ENCODE measurements around the gene RANGAP1.
A peak's percentile ranks its signal among the peaks of the same experiment; 100 is the strongest.

RANGAP1 gene

DNA sequence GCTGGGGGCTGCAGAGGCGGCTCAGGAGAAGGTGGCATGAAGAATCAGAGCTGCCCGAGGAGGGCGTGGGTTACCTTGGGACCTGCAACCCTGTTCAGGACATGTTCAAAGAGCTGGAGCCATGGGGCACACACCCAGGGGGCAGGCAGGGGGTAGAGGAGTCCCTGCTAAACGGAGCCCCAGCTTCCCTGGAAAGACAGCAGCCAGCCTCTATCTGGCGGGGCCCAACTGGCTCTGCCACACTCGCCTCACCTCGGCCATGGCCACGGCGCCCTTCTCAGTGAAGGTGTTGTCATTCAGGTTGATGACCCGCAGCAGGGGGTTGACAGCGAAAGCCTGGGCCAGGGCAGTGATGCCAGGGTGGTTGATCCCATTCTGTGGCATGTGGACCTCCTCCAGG, 28.3 kb downstream of the RANGAP1 start:
- DNase-seq (ENCODE audit: low read depth, low spot score) = no peak

DNA sequence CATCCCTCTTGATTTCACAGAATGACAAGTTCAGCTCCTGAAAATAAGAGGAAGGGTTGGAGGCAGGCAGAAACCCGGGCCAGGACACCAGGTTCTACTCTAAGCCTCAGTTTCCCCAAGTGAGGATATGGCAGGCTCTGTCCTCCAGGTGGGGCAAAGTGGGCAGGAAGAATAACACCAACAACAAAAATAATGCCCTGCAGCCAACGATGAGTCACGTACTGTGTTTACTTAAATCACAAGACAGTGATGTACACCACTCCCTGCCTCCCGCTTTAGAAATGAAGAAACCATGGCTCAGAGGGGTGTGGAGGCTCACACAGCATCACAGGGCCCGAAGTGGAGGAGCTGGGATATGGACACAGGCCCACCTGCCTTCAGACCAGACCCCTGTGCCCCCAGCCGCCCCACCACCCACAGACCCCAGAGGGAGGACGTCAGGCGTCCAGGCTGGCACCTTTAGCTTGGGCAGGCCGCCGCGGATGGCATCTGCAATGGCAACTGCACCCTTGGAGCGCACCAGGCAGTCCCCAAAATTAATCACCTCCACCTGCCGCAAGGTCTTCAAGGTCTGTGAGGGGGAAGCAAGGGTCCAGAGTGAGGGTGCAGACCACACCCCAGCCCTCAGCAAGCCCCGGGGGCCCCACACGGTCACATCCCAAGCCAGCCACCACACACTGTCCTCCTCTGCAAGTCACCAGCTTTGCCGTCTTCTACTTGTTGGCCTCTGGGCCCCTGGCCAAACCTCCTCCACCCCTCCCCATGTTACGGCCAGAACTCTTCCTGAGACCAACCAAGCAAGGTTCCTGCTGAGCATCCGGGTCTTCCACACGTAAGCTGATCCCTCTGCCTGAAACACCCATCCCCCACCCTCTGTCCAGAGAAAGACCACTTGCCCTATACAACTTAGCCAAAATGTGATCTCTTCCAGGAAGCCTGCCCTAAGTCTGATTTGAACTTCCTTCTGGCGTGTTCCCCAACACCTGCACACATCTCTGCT, 29.4 kb downstream of the RANGAP1 start:
- peak; percentile 78 for DNase-seq (ENCODE audit: low read depth, low spot score)

DNA sequence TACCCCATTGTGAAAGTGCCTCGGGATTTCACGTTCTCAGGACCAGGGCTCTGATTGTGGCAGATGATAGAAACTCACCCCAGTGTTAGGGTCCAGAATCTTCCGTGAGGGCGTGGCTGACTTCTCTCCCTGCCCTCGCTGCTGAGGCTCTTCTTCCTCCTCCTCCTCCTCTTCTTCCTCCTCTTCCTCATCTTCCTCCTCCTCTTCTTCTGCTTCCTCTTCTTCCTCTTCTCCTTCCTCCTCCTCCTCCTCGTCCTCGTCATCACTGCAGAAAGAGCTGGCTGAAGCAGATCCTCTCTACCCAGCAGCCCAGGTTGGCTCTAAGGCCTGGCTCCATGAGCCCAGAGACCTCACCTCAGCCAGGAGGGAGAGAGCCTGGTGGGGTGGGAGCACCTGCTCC, 31.8 kb downstream of the RANGAP1 start:
- no peak for DNase-seq (ENCODE audit: low read depth, low spot score)

- DNase-seq (ENCODE audit: low read depth, low spot score) = no peak
Observed at GRCh38 chr22:41252365-41252764, 33.6 kb downstream of the RANGAP1 start.

DNA sequence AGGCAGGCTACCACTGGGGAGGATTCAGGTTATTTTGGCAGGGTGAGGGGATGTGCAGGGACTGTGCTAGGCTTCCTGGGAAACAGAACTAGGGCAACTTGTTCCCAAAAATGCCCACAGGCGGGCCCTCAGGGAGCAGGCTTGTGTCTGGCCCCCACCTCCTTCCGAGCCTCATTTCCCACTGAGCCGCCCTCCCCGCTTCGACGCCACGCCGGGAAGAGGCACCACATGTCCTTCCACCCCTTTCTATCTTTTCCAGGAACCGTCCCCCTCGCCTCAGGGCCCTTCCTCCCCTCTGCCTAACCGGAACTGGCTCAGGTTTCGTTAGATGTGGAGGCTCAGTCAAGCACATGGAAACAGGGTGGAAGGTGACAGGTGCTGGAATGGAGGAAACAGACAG, 35.9 kb downstream of the RANGAP1 start:
- DNase-seq (ENCODE audit: low read depth, low spot score) = no peak

DNA sequence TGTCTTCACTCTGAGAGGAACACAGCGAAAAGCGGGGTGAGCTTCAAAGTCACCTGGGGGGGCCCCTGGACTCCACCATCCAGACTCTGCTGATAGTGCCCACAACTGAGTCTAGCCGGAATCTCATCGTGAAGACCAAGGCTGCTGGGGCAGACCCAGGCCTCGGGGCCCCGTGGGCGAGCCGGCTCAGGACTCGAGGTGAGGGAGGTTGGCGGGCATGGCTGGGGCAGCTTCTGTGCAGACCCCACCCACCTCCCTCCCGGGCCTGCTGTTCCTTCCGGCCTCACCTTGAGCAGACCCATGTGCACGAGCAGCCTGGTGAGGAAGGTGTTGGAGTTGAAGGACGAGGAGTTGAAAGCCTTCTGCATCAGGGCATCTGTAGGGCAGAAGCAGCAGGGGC, 36.5 kb downstream of the RANGAP1 start:
- DNase-seq (ENCODE audit: low read depth, low spot score) = no peak

- DNase-seq (ENCODE audit: low read depth, low spot score) = no peak
Observed at GRCh38 chr22:41248758-41249157, 37.2 kb downstream of the RANGAP1 start.

DNA sequence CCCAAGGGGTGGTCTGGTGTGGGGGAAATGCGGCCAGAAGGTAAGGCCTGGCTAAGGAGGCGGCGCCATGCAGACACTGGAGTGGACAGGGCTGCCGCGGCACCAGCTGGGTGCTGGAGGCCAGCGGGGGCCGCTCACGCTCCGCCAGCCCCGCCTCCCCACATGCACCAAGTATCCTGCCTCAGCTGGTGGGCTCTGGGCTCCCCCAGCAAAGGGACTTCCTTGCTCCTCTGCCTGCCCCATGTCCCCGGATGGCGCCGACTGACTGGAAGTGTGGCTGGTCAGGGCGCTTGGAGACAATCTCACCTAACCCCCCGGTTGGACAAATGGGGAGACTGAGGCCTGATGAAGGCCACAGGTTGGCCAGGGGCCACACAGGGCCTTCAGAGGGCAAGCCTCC, 37.7 kb downstream of the RANGAP1 start:
- no peak for DNase-seq (ENCODE audit: low read depth, low spot score)

- no peak for DNase-seq (ENCODE audit: low read depth, low spot score)
Observed at GRCh38 chr22:41247703-41248102, 38.3 kb downstream of the RANGAP1 start.

DNA sequence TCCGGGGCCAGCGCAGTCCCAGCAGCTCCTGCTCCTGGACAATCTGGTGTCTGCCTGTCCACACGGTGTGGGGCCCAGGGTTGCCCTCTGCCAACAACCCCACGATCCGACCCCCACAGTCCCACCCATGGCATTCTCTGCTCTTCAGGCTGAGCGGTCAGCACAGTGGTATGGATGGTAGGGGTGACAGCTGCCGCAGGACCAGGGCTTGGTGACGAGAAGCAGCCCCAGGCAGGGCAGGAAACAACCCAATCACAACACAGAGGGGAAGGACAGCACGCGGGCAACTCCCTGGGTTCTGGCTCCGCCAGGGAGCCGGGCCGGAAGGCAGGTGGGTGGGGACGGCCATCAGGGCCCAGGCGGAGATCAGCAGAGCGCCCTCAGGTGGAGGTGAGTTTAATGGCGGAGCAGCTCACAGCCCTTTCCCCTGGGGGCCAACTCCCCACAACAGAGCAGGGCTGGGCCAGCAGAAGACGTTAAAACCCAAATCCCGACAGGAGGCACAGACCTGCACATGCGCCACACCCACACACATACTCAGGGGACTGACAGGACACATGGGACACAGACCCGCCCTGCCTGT, 40.0 kb downstream of the RANGAP1 start:
- no peak for DNase-seq (ENCODE audit: low read depth, low spot score)

DNA sequence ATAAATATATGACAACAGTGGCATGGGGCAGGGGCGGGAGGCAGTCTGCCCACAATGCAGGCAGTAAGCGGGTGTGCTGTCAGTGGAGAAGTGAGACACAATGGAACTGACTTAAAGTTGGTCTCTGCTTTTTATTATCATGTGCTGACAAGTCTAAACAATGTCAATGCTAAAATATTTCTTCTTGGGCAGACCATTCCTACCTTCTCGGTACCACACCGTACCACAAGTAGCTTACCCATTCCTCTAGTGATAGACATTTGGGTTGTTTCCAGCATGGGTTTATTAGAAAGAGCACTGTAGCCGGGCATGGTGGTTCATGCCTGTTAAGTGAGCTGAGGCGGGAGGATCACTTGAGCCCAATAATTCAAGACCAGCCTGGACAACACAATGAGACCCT, 42.6 kb downstream of the RANGAP1 start:
- DNase-seq (ENCODE audit: low read depth, low spot score) = no peak

GRCh38 chr22:41242396-41243117, 43.4 kb downstream of the RANGAP1 start:
- no peak for DNase-seq (ENCODE audit: low read depth, low spot score)

DNA sequence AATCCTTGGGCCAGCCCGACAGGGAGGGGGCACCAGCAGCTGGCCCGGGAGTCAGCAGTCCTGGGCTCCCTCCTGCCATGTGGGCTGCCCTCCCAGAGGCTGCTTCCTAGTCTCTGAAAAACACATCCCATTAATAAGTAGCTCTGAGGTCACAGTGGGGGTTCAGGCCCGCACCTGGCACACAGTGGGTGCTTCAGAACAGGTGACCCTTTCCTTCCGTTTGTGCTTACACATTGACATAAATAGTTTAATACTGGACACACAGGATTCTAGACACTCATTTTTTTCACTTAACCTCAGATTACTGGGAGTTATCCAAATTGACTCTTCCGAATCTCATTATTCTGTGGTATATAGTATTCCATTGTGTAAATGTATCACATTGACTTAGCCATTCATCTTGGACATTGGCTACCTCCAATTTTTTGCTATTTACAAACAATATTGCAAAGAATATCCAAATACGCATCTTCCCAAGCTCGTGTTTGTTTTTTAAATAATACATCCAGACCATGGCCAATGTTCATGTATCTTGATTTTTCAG, 44.8 kb downstream of the RANGAP1 start:
- DNase-seq (ENCODE audit: low read depth, low spot score) = no peak

DNA sequence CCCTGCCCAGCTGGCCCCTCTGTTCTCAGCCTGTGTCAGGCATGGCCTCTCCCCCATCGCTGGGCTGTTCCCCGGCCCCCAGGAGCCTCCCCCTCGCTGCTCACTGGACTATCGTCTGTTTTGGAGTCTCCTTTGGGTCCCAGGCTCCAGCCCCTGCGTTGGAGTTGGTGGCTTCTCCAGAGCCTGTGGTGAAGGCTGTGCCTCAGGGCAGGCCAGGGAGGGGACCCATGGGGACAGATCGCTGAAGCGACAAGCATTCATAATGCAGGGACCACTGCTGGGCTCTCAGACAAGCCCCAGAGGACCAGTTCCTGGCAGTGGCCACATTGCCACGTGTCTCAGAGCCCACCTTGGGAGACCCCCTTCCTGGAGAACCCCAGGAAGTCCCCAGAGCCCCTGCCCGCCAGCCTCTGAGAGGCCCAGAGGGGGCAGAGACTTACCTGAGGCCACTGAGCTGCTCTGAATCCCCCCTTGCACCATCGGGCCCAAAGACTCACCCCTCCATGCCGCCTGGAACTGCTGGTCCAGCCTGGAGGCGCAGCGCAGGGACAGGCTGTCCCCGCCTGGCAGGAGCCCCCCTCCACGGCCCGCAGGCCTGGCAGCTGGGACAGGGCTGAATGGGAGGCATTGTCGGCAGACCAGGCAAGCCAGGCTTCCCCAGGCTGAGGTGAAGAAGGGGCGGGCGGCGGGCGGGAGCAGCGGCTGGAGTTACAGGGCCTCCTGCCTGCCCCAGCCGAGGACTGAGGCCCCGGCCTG, 45.4 kb downstream of the RANGAP1 start, which contains the start of gene CHADL:
TSS of gene CHADL (minus strand) at position 555 of the 756 bp plus-strand sequence. CDS start at position 505, 50 bp downstream.
- no peak for DNase-seq (ENCODE audit: low read depth, low spot score)

- no peak for DNase-seq (ENCODE audit: low read depth, low spot score)
Observed at GRCh38 chr22:41239443-41240128, 46.4 kb downstream of the RANGAP1 start.

- no peak for DNase-seq (ENCODE audit: low read depth, low spot score)
Observed at GRCh38 chr22:41238570-41239442, 47.2 kb downstream of the RANGAP1 start.

GRCh38 chr22:41237707-41238569, 48.0 kb downstream of the RANGAP1 start:
- no peak for DNase-seq (ENCODE audit: low read depth, low spot score)

GRCh38 chr22:41237036-41237706, 48.8 kb downstream of the RANGAP1 start:
- no peak for DNase-seq (ENCODE audit: low read depth, low spot score)
